DMS53 treated with DMSO at 0.1 percent for 48 hours (cell line): ENCODE data around the gene BST1.
"Not testable (repeated sequence)": the region's sequence is repeated elsewhere in the genome, so short reads cannot be mapped to it uniquely, and the experiment has no call there.

Experiments used
- DNase-seq: peaks from one replicate; lab custom pipeline; 2025; ENCODE audit not compliant: unreplicated experiment; lab: John Stamatoyannopoulos, UW

The BST1 gene

DNA sequence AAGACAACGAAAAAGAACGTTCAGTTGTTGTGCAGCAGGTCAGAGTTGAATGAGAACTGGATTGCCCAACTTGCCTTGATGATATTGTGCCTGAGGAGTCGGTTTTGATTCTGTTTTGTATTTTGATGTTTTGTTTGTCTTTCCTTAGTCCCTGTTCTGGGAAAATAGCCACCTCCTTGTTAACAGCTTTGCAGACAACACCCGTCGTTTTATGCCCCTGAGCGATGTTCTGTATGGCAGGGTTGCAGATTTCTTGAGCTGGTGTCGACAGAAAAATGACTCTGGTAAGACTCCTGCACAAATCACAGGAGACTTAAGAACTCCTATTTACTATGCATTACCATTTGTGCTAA lies 4.5 kb downstream of the BST1 start:
- DNase-seq, result no peak

DNA sequence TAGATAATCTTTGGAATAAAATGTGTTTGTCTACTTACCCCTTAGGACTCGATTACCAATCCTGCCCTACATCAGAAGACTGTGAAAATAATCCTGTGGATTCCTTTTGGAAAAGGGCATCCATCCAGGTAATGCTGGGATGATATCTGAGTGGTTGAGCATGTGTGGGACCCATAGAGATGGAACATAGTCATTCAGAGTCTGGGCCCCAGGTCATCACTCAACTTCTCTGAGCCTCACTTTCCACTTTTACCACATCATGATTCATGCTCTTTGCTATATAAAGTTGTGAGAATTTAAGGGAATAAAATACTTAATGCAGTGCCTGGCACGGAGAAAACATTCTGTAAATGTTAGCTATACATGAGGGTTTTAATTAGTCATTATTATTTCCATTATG lies 8.9 kb downstream of the BST1 start:
- no peak for DNase-seq

DNA sequence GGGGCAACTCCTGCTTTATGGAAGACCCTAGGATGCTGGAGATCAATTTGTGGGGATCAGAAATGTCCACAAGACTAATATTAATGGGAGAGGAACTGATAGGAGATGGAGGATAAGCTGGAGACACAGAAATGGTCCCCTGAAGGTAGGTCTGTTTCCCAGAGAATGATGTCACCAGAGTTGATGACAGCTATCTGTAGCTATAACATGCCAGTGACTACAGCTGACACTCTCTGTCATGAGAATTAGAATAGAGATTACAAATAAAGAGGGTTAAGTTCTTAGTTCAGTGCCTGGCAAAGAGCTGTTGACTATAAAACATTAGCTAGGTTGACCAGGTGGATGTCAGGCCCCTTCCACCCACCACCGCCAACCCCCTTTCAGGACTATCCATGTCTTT lies 9.3 kb downstream of the BST1 start:
- no peak for DNase-seq

DNA sequence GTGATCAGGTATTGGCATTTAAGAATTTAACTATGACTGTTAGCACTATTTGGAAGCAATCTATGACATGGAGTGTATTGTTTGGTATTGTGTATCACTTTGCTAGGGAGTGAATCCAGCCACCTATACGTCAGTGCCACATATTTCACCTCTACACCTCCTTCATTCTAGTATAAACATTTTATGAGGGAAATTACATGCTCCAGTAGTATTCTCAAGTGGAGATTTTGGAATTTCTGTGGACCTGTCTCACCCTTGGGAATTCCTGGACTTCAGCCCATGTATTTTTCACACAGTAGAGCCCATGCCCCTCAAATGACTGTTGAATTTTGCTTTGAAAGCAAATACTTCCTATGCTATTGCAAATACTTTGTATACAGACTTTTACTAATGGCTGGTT lies 11.3 kb downstream of the BST1 start:
- no peak for DNase-seq

DNA sequence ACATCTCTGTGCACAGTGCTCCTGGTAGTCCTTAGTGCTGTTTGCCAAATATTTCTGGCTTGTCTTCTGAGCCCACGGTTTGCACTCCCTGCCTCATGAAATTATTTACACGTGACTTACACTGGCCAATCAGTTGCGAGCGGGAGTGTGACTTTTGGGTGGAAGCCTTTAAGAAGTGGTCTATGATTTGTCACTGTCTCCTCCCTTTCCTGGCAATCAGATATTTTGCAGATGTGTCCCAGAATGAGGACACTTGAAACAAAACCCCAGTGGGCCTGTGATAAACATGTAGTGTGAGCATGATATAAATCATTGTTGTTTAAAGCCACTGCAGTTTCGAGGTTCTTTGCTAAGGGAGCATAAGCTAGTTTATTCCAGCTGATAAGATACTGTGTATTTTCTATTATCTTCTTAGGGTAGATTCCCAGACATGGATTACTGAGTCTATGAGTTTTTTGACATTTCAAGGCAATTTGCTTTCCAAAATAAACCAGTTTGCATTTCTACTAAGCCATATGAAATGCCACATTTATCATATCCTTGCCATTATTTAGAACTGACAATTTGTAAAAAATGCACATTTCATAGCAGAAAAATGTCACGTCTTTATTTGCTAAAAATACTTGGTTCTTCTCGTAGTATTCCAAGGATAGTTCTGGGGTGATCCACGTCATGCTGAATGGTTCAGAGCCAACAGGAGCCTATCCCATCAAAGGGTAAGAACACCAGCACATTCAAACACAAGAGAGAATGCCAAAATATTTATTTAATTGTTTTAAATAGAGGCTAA lies 12.0 kb downstream of the BST1 start:
- no peak for DNase-seq

DNA sequence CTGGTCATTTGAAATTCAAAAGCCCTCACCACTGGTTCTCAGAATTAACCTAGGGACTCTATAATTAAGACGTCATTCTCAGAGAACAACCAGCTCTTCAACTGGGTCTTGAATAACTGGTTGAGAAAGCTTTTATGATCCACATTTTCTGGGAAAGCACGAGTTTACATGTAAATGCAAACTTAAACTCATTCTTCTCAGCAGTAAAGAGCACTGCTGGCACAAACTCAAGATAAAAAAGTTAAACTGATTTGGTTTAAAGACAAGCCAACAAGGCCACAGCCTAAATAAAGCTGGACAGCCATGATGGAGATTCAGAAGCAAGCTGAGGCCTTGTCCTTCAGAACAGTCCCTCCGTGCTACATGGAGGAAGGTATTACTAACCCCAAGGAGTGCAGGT lies 13.2 kb downstream of the BST1 start:
- no peak for DNase-seq

DNA sequence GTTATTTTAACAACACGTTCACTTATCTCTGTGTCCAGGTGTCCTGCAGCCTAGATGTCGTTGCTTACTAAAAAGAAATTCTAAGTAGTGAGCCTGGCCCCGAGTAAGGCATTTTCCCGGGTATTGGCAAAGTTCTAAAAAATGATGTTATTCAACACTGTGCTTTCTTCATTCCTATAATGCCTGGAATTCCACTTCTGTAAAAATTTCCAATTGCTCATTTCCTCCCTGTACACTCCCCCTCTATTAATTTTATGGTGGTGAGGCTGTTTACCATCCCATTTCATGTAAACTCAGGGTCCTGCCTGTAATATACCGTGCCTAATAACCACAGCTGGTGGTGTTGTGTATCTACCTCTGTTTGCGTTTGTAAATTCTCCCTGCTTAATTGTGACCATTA lies 14.2 kb downstream of the BST1 start:
- no peak for DNase-seq

DNA sequence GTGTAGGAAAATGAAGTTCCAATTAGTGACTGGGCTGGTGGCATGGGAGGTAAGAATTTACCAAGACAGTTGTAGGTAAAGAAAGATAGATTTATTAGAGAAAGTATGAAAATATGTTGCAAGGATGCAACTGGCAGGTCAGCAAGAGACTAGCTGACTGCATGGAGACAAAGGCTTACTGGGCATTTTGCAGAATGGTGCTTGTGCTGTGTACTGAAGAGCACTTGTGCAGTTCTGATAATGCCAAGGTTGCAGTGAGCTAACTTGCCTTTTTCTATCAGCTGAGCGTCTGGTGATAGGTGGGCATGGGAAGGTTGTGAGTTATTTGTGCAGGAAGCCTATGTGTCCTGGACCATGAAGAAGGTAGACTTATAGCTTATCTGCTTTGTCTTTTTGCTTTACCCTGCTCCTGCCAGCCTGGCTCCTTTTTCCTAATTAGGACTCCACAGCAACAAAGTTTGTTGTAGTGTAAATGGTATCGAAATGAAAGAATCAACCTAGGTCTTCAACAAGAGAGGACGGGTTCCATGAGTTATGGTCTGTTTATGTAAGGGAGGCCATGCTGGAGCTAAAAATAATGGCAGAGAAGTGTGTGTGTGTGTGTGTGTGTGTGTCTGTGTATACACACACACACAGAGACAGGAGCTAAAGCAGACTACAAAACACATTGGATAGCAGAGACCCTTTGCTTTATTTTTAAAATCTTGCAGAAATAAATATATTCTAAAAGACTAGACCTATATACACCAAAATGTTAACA lies 15.0 kb downstream of the BST1 start:
- no peak for DNase-seq

DNA sequence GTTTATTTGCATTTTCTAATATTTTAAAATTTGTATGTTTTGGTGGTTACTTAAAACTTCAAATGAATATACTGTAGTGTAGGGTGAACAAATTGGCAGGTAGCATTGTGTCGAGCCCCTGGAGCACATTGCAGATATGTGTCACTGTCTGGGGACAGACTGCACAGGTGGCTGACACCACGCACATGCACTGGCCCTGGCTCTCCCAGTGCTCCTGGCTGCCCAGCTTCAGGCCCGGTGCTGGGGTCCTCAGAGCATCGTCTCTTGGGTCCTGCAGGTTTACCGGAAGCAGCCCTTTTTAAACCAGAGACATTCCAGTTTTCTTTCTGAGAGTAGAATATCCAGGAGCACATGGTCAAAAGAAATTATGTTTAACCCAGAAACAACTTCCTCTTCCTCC lies 15.6 kb downstream of the BST1 start:
- no peak for DNase-seq

DNA sequence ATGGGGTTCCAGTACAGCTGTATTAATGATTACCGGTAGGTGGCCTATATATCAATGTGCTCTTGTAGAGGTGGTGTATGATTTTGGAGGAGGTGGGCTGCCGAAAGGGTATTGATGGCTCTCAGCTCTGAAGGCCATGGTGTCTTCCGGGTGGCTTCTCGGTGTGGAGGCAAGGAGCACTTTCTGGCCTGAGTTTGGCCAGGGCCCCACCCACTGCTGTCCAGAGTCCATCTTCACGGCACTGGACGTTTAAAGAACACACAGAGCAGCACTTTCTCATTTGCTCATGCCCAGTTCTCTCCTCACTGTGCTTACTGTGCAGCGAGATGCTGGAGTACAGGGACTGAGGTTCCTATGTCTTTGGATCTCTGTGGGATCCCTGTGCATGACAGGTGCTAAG lies 16.1 kb downstream of the BST1 start:
- no peak for DNase-seq

DNA sequence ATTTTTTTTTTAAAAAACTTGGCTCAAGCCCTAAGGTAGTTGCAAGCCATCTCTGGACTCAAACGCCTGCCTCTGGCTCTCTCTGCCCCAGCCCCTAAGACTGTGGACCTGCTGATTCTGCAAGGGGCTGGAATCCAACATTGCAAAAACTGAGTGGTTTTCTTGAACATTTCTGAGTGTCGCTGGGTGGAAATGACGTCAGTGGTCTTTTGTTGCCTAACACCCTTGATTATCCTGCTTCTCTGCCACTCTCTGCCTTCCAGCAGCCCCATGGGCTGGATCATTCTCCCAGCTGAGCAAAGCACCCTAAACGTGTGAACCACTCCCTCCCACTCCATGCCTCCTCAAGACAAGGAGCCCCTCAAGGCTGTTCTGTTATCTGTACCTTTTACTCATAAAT lies 16.6 kb downstream of the BST1 start:
- no peak for DNase-seq

DNA sequence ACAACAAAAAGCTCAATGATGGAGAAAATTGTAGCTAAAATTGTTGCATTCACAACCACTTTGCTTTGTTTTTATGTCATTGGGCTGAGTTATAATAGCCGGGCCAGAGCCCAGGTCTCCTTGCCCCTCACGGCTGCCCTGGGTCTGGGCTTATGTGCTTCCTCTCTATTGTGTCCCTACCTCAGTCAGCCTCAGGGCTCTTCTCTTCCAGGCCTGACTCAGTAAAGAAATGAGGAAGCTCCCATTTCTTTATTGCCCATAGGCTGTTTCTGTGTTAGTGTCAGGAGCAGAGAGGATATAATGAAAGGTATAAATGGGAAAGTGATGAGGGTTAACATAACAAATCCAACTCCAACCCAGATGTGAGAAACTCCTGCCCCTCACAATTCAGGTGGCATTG lies 18.0 kb downstream of the BST1 start:
- DNase-seq, result no peak

DNA sequence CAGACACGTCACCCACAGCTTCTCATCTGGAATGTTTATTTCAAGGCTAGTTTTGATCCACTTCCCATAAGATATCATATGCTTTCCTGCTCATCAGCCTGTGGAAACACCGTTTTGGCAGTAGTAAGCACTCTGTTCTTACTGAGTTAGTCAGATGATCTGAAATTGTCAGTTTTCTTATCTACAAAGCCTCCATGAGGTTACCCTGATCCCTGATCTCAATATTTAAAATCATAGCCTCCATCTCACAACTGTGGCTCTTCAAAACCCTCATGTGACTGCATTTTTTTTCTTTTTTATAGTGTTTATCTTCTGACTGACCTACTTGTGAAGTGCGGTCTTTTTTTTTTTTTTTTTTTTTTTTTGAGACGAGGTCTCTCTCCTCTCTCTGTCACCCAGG lies 22.7 kb downstream of the BST1 start:
- no peak for DNase-seq

DNA sequence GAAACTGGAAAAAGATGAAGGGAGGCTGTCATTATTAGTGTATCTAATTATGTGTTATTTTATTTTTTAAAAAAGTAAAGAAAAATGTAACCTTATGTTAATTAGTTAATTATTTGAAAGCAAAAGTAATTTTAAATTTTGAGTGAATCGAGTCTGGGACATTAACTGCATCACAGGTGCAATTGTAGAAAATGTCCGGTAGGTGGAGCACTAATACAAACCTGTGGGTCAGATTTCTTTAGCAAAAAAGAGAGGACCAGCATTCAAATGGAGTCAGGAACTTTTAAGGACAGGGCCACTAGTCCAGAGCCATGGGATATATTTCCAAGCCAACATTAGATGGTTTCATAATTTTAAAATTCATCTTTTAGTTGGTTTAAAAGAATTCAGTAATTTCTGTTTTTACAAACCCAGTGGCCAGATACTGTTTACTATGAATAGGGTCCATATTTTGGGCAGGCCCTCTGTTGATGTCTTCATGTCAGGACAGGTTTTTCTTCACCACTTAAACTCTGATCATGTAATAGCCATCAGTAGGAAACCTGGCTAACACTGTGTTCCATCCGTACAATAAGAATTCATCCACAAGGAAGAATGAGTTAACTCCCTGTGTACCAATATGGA lies 27.2 kb downstream of the BST1 start:
- DNase-seq, result peak; percentile 82

DNA sequence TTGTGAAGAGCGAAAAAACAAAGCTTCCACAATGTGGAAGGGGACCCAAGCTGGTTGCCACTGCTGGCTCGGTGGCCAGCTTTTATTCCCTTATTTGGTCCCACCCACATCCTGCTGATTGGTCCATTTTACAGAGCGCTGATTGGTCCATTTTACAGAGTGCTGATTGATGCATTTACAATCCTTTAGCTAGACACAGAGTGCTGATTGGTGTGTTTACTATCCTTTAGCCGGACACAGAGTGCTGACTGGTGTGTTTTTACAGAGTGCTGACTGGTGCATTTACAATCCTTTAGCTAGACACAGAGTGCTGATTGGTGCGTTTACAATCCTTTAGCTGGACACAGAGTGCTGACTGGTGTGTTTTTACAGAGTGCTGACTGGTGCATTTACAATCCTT lies 30.2 kb downstream of the BST1 start:
- not testable (repeated sequence) for DNase-seq

DNA sequence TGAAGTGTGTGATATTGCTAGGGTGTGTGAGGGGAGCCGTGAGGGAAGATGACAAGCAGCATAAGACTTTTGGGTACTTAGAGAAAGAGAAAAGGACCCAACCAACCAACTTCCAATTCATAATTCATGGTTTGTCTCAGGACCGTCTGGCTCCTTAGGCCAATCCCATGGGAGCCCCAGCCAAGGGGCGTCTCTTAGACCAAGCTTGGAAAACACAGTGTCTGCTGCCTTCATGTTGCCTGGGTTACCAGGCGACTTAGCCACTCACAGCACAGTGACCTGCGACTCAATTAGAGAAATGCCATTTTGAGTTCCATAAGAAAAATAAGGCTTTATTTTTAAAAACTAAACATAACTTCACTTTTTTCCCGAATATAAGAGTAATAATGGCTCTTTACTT lies 32.7 kb downstream of the BST1 start:
- no peak for DNase-seq

DNA sequence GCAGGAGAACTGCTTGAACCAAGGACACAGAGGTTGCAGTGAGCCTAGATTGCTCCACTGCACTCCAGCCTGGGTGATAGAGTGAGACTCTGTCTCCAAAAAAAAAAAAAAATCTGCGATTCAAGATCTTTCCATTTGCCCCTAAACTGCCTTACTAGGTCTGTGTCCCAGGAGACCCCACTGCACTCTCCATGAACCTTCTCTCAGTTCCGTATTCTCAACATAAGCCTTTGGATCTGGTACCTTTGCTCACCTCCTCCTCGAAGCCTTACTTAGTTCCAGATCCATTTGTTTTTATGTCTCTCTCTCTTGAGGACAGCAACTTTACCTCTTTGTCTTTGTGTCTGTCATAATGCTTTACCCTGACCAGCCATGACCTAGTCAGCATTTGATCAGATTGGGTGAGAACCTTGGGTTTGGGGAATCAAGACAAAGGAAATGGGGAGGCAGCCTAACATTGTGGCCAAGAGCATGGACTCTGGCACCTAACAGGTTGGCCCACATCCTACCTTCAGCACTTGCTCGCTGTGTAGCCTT lies 33.7 kb downstream of the BST1 start:
- no peak for DNase-seq

DNA sequence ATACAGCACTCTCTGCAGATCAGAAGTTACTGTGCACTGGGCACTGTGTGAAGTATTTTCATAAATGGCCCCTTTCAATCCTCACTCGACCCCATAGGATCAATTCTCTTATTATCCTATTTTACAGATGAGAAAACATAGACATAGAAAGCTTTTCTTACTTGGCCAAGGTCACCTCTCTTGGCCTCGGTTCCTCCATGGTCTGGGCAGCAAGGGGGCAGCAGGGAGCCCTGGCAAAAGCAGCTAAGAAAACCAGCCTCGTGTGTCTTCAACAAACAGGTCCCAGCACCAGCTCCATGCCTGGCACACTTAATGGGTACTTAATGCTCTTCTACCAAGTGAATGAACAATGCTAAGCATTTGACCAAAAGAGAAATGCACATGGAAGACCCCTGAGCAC lies 34.4 kb downstream of the BST1 start:
- no peak for DNase-seq

DNA sequence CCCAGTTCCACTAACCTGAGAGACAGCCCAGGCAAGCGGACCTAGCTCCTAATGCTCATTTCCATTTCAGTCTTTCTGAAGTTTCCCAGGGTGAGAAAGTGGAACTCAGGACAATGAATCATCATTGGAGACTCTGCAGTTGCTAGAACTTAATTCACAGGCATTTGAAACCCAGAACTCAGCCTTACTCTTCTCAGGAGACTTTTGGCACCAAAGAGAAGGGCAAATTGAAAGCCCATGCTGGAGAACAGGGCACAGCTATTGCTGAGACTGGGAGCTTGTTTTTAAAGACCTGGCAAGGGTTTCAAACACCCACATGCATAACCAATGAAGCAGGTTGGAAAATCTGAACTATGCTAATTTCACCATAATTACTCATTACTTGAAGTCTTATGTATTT lies 36.0 kb downstream of the BST1 start:
- no peak for DNase-seq

DNA sequence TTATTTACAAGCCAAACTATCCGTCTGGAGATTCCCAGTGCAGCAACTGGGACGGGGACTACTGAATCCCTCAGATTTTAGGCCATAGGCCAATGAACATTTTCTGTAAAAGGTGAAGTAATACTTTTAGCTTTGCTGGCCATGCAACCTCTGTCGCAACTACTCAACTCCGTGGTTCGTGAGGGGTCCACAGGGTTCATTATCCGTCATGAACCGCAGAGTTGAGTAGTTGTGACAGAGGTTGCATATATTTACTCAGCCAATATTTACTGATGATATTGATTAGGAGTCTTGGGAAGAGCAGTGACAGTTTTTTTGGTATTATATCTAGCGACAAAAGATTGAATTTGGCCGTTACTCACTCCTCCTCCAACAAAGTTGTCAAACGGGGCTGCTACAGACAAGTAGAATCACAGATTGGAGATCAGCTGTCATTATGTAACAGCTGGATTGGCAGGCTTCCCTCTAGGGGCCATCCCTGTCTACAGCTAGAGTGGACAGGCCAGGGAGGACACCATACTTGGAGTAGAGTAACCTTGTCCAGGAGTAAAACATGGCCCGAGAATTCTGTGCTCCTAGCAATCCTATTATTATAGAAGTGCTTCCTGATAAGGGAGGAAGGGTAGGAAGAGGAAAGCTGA lies 38.0 kb downstream of the BST1 start:
- DNase-seq, result no peak

DNA sequence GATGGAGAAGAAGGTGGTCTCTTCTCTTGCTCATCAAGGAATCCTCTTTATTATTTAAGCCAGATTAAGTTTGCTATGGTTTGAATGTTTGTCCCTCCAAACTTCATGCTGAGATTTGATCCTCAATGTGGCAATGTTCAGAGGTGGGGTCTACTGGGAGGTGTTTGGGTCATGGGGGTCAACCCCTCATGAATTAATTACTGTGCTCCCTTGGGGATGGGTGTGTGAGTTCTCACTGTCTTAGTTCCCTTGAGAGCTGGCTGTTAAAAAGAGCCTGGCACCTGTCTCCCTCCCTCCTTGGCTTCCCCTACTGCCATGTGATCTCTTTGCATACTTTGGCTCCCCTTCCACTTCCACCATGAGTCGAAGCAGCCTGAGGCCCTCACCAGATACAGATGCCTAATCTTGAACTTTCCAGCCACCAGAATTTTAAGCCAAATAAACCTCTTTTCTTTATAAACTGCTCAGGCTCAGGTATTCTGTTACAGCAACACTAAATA lies 39.3 kb downstream of the BST1 start:
- no peak for DNase-seq
